ENCODE data around the gene HHIPL2.

Gene HHIPL2

DNA sequence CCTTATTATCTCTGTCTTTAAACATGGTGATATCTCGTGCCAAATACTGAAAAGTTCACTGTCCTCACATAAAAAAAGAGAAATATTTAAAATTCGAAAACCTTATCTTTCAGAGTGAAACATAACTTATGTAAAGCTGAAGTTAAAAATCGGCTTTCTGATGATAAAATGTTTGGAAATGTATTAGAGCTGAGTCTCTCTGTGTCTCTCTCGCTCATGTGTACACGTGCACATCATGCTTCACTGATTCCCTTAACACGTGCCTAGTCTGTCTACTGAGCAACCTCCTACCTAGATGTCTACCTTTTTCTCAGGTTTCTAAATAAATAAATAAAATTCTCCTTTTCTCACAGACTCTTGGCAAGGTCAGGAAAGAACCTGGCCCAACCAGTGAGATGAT is 17.1 kb downstream of the HHIPL2 start:
- in situ Hi-C loops (cut with MboI; ENCODE audit: low sequenced_read_pairs, unreplicated experiment), result no loop called here
- DNase-seq (ENCODE audit: low spot score), result no peak
- TF ChIP-seq, protein P1, sequence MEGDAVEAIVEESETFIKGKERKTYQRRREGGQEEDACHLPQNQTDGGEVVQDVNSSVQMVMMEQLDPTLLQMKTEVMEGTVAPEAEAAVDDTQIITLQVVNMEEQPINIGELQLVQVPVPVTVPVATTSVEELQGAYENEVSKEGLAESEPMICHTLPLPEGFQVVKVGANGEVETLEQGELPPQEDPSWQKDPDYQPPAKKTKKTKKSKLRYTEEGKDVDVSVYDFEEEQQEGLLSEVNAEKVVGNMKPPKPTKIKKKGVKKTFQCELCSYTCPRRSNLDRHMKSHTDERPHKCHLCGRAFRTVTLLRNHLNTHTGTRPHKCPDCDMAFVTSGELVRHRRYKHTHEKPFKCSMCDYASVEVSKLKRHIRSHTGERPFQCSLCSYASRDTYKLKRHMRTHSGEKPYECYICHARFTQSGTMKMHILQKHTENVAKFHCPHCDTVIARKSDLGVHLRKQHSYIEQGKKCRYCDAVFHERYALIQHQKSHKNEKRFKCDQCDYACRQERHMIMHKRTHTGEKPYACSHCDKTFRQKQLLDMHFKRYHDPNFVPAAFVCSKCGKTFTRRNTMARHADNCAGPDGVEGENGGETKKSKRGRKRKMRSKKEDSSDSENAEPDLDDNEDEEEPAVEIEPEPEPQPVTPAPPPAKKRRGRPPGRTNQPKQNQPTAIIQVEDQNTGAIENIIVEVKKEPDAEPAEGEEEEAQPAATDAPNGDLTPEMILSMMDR (IDR thresholded peaks at IDR 0.05; ENCODE audit: borderline replicate concordance, control extremely low read depth, extremely low read depth, insufficient read depth, missing control alignments), result no peak

DNA sequence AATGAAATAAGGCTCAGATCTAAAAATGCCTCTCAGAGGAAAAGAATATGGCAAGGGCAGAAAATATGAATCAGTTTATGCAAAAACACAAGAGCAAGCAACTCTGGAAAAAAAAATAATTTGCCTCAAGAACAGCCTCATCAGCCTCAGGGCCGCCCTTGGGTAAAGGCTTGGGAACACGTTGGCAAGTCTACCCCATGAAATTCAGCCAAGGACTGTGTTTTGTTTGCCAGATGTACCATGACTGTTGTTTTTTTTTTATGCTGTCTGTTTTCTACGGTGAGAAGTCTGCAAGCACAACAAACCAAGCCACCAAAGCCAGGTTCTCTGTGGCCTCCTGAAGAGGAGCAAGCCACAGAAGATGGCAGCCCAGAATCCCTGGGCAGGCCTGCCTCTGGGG is 18.0 kb downstream of the HHIPL2 start:
- DNase-seq (ENCODE audit: low spot score), result no peak
- in situ Hi-C loops (cut with MboI; ENCODE audit: low sequenced_read_pairs, unreplicated experiment), result no loop called here

DNA sequence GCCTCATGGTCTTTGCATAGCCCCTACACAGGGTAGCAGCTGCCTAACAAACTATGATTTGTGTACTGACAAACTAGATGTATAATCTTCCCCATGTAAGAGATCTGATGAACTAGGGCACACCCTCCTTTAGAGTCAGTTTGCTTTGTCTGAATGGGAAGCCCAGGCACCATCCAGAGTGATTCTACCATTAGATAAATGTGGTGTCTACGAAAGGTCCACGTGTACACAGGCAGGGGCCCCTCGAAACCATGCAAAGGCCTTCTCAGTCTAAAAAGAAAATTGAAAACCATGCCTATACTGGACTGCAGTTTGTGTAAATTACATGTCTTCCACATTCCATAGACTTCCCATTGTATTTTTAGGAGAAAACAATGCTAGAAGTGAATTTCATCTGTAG is 18.7 kb downstream of the HHIPL2 start:
- in situ Hi-C loops (cut with MboI; ENCODE audit: low sequenced_read_pairs, unreplicated experiment), result no loop called here
- DNase-seq (ENCODE audit: low spot score), result no peak

More for the DNA sequence above, 18.0 kb downstream of the HHIPL2 start:
- TF ChIP-seq, protein P1 (IDR thresholded peaks at IDR 0.05; ENCODE audit: borderline replicate concordance, control extremely low read depth, extremely low read depth, insufficient read depth, missing control alignments), result no peak

DNA sequence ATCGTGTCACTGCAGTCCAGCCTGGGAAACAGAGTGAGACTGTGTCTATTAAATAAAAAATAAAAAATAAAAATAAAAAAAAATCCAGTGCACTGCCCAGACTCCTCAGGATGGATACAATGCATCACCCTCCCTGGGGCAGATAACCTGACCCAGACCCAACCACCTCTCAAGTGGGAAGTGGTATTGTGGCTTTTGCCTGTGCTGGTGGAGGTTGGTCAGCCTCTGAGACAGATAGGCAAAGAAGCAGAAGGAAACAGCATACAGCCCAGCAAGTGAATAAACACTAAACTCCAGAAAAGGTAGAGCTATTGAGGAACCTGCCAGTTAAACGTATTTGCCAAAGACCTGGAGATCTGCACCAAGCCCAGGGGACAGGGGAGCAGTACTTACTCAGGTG is 22.0 kb downstream of the HHIPL2 start:
- no peak for DNase-seq (ENCODE audit: low spot score)
- TF ChIP-seq, protein P1 (IDR thresholded peaks at IDR 0.05; ENCODE audit: borderline replicate concordance, control extremely low read depth, extremely low read depth, insufficient read depth, missing control alignments), result no peak
- in situ Hi-C loops (cut with MboI; ENCODE audit: low sequenced_read_pairs, unreplicated experiment), result no loop called here

More for the DNA sequence above, 18.7 kb downstream of the HHIPL2 start:
- TF ChIP-seq, protein P1 (IDR thresholded peaks at IDR 0.05; ENCODE audit: borderline replicate concordance, control extremely low read depth, extremely low read depth, insufficient read depth, missing control alignments), result no peak

DNA sequence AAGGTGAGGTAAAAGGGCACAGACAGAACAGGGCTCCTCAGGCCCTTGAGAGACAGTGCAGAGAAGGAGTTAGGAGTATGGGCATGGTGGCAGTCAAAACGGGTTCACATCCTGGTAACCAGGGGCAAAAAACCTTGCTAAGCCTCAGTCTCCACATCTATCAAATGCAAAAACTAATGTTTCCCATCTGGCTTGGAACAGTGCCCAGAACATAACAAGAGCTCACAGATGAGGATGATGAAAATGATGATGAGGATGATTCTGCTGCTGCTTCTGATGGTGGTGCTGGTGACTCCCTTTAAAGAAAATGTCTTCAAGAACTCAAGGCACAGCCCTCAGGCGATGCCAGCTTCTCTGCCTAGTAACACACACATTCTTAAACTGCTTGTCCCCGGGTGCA is 24.1 kb downstream of the HHIPL2 start:
- TF ChIP-seq, protein P1 (IDR thresholded peaks at IDR 0.05; ENCODE audit: borderline replicate concordance, control extremely low read depth, extremely low read depth, insufficient read depth, missing control alignments), result no peak
- no peak for DNase-seq (ENCODE audit: low spot score)
- in situ Hi-C loops (cut with MboI; ENCODE audit: low sequenced_read_pairs, unreplicated experiment), result no loop called here

DNA sequence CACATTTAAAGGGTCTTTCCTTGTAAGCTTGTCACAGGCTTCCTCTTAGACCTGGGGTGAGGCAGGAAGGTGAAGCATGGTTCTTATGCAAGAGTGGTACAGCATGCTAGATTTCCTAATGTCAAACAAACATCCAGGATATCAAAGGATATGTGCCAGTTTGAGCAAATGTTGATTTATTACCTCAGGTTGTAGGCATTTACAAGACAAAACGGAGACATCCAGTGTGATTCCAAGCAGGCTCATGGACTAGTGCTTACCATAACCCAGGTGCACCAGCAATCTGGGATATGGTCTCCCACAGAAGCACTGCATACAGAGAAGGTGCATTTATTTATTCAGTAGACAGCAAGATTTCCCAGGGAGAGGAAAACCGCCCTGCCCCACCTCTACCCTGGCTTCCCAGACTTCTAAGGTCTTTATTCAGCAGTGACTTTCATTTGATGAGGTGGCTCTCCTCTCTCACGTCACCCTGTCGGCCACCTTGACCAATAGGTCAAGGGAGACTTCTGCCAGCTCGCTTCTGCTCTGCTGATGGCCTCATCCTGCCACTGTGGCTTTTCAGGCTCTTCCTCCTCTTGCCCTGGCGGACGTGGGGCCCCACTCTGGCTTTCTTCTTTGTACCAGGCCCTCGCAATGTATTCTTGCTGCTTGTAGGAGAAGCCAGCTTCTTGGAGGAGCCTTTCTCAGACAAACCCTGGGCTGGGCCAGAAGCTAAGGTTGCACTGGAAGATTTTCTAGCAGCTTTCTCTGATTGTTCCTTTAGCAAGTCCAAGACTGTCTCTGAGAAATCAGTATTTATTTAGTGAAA is 25.6 kb downstream of the HHIPL2 start:
- in situ Hi-C loops (cut with MboI; ENCODE audit: low sequenced_read_pairs, unreplicated experiment), result no loop called here

More for the DNA sequence above, 25.6 kb downstream of the HHIPL2 start:
- TF ChIP-seq, protein P1 (IDR thresholded peaks at IDR 0.05; ENCODE audit: borderline replicate concordance, control extremely low read depth, extremely low read depth, insufficient read depth, missing control alignments), result no peak
- no peak for DNase-seq (ENCODE audit: low spot score)
